DOHH2 (cell line): ENCODE measurements around the gene XRCC1.
"Not testable (repeated sequence)": the region's sequence is repeated elsewhere in the genome, so short reads cannot be mapped to it uniquely, and the experiment has no call there.

Experiments used
- H3F3A ChIP-seq: fragments of 200-600 bp; sonication (generic), shearing (Covaris generic); 2 replicates; pipeline ENCODE4 v1.6.0; 2016; ENCODE audit warnings: antibody characterized with exemption, mild to moderate bottlenecking; ENCODE audit not compliant: control insufficient read depth, insufficient read depth
- H3K27ac ChIP-seq: fragments of 200-600 bp; sonication (generic); 2 replicates; pipeline ENCODE4 v1.5.1; 2014; ENCODE audit warnings: low read depth, mild to moderate bottlenecking, low read length, moderate library complexity
- H3K27me3 ChIP-seq: fragments of 200-600 bp; sonication (generic); 2 replicates; pipeline ENCODE4 v1.6.1; 2014; ENCODE audit warnings: mild to moderate bottlenecking, low read length, mixed read lengths; ENCODE audit not compliant: control insufficient read depth
- H3K36me3 ChIP-seq: fragments of 200-600 bp; sonication (generic); 2 replicates; pipeline ENCODE4 v1.6.1; 2014; ENCODE audit warnings: mild to moderate bottlenecking, low read length, moderate library complexity, mixed read lengths; ENCODE audit not compliant: control insufficient read depth
- H3K4me1 ChIP-seq: fragments of 200-600 bp; sonication (generic); 2 replicates; pipeline ENCODE4 v1.6.1; 2014; ENCODE audit warnings: mild to moderate bottlenecking, low read length, mixed read lengths; ENCODE audit not compliant: control insufficient read depth
- H3K4me2 ChIP-seq: fragments of 200-600 bp; sonication (generic); 2 replicates; pipeline ENCODE4 v1.6.0; 2014; ENCODE audit warnings: mild to moderate bottlenecking, low read length, moderate library complexity
- H3K4me3 ChIP-seq: fragments of 200-600 bp; sonication (generic); 2 replicates; pipeline ENCODE4 v1.5.1; 2014; ENCODE audit warnings: mild to moderate bottlenecking, low read length, mixed read lengths
- H3K79me2 ChIP-seq: fragments of 200-600 bp; sonication (generic); 2 replicates; pipeline ENCODE4 v1.6.1; 2014; ENCODE audit warnings: mild to moderate bottlenecking, low read length, mixed read lengths; ENCODE audit not compliant: control insufficient read depth
- H3K9me2 ChIP-seq: fragments of 200-600 bp; sonication (generic); replicated peaks from 2 replicates; pipeline ENCODE4 v1.6.1; 2014; ENCODE audit warnings: mild to moderate bottlenecking, low read length, mixed read lengths; ENCODE audit not compliant: control insufficient read depth
- H3K9me3 ChIP-seq: fragments of 200-600 bp; sonication (generic); 2 replicates; pipeline ENCODE4 v1.6.1; 2014; ENCODE audit warnings: antibody characterized with exemption, low read length, mixed read lengths; ENCODE audit not compliant: control insufficient read depth, insufficient read depth
- H4K20me1 ChIP-seq: fragments of 200-600 bp; sonication (generic); 2 replicates; pipeline ENCODE4 v1.6.0; 2014; ENCODE audit warnings: low read depth, mild to moderate bottlenecking, antibody characterized with exemption, low read length, moderate library complexity; ENCODE audit not compliant: control insufficient read depth, insufficient read depth
- EZH2phosphoT487 ChIP-seq: fragments of 200-600 bp; sonication (generic); IDR thresholded peaks from 2 replicates; pipeline ENCODE4 v1.6.1; 2017; ENCODE audit warnings: borderline replicate concordance, mild to moderate bottlenecking, antibody characterized with exemption, low read length, moderate library complexity, mixed read lengths
- TF ChIP-seq, protein P1 (sequence below): fragments of 200-600 bp; sonication (generic); IDR thresholded peaks from one replicate; pipeline ENCODE4 v1.5.1; 2014; ENCODE audit warnings: antibody characterized with exemption, mild to moderate bottlenecking, low read depth, low read length; ENCODE audit not compliant: poor library complexity, severe bottlenecking

The XRCC1 gene

DNA sequence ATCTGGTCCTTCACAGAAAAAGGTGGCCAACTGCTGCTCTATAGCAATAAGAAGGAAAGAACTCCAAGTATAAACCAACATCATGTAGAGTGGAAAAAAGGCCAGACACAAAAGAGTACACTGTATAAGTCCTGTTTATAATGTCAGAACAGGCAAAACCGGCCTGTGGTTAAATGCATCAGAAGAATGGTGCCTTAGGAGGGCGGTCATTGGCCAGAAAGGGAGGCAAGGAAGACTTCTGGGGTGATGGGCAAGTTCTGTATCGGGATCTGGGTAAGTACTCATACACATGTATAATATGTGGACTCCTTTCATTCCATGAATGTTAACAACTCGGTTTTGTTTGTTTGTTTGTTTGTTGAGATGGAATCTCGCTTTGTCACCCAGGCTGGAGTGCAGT lies 52.4 kb downstream of the XRCC1 start:
- peaks cover 13% of the 10 kb centered on the region for H3F3A ChIP-seq
- H3K79me2 ChIP-seq: no peaks in the 10 kb centered on the region

DNA sequence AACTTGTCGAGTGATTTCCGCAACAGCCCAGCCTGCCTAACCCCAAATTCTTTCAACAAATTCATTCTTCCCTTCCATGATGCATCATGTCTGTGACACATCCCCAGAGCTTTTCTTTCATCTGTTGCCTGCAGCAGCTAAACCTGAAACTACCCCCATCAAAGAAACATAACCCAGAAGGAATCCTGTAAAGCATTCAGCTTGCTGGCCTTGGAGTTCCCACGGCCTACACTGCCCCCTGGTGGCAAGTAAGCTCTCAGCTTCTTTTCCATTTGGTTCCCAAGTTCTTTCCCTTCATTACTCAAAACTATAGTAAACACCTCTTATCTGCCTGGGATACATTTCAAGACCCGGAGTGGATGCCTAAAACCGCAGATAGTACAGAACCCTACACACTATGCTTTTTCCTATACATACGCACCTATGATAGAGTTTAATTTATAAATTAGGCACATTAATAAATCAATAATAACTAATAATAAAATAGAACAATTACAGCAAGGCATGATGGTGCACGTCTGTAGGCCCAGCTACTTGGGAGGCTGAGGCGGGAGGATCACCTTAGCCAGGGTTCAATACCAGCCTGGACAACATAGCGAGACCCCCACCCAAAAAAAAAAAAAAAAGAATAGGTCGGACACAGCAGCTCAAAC lies 55.8 kb downstream of the XRCC1 start:
- Histone ChIP-seq H3K4me1 (peaks cover 19% of the 10 kb centered on the region), H3K9me3 (no peaks in the 10 kb centered on the region), H3K9me2 (no peaks in the 10 kb centered on the region), H3K79me2 (no peaks in the 10 kb centered on the region), H3K4me2 (peak overlapping the region; percentile 20), H3K27ac (no peak overlapping the region), H3K36me3 (no peaks in the 10 kb centered on the region), H3F3A (peaks cover 8% of the 10 kb centered on the region; the same call in 1 of the 2 replicates), H3K4me3 (no peak overlapping the region), H3K27me3 (no peaks in the 10 kb centered on the region), H4K20me1 (no peaks in the 10 kb centered on the region)
- TF ChIP-seq, protein P1, sequence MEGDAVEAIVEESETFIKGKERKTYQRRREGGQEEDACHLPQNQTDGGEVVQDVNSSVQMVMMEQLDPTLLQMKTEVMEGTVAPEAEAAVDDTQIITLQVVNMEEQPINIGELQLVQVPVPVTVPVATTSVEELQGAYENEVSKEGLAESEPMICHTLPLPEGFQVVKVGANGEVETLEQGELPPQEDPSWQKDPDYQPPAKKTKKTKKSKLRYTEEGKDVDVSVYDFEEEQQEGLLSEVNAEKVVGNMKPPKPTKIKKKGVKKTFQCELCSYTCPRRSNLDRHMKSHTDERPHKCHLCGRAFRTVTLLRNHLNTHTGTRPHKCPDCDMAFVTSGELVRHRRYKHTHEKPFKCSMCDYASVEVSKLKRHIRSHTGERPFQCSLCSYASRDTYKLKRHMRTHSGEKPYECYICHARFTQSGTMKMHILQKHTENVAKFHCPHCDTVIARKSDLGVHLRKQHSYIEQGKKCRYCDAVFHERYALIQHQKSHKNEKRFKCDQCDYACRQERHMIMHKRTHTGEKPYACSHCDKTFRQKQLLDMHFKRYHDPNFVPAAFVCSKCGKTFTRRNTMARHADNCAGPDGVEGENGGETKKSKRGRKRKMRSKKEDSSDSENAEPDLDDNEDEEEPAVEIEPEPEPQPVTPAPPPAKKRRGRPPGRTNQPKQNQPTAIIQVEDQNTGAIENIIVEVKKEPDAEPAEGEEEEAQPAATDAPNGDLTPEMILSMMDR: peak; percentile 84
- TF ChIP-seq EZH2phosphoT487: no peak

More for the DNA sequence above, 52.4 kb downstream of the XRCC1 start:
- peaks cover 19% of the 10 kb centered on the region for H3K27me3 ChIP-seq
- no peak for TF ChIP-seq EZH2phosphoT487
- TF ChIP-seq, protein P1: no peak
- H3K9me3 ChIP-seq: no peaks in the 10 kb centered on the region
- no peak overlapping the region for H3K27ac ChIP-seq
- H3K9me2 ChIP-seq: no peaks in the 10 kb centered on the region
- H3K4me1 ChIP-seq: peaks cover 43% of the 10 kb centered on the region
- H3K4me2 ChIP-seq: no peak overlapping the region
- H3K4me3 ChIP-seq: no peak overlapping the region
- no peaks in the 10 kb centered on the region for H4K20me1 ChIP-seq
- H3K36me3 ChIP-seq: no peaks in the 10 kb centered on the region

DNA sequence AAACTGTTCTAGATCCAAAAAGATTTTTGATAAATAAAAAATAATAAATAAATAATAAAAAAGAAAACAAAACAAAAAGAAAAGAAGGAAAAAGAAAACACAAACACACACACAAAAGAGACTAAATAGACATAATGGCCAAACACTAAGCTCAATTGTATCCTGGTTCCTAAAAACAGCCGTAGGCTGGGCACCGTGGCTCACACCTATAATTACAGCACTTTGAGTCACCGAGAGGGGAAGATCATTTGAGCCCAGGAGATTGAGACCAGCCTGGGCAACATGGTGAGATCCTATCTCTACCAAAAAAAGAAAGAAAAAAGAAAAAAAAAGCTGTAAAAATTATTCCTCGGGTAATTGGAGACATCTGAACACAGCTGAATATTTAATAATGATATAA lies 57.3 kb downstream of the XRCC1 start:
- no peaks in the 10 kb centered on the region for H3K9me2 ChIP-seq
- no peaks in the 10 kb centered on the region for H3K79me2 ChIP-seq
- H3K27me3 ChIP-seq: no peaks in the 10 kb centered on the region
- no peak overlapping the region for H3K27ac ChIP-seq
- TF ChIP-seq, protein P1: no peak
- TF ChIP-seq EZH2phosphoT487: no peak
- H3K9me3 ChIP-seq: no peaks in the 10 kb centered on the region
- no peaks in the 10 kb centered on the region for H3K36me3 ChIP-seq
- no peaks in the 10 kb centered on the region for H4K20me1 ChIP-seq
- H3K4me1 ChIP-seq: peaks cover 19% of the 10 kb centered on the region
- H3K4me2 ChIP-seq: peak overlapping the region; percentile 20
- H3K4me3 ChIP-seq: peak overlapping the region; percentile 19; the same call in 1 of the 2 replicates
- H3F3A ChIP-seq: peaks cover 8% of the 10 kb centered on the region; the same call in 1 of the 2 replicates

DNA sequence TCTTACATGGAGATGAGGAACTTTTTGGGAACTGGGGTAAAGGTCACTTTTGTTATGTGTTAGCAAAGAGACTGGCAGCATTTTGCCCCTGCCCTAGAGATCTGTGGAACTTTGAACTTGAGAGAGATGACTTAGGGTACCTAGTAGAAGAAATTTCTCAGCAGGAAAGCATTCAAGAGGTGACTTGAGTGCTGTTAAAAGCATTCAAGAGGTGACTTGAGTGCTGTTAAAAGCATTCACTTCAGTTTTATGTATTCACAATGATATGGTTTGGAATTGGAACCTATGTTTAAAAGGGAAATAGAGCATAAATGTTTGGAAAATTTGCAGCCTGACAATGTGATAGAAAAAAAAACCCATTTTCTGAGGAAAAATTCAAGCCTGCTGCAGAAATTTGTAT lies 62.9 kb downstream of the XRCC1 start:
- not testable (repeated sequence) for H3K4me2 ChIP-seq, H3K27ac ChIP-seq, H3F3A ChIP-seq, H3K9me3 ChIP-seq, H3K79me2 ChIP-seq, H3K9me2 ChIP-seq, H3K36me3 ChIP-seq, H3K4me1 ChIP-seq, H4K20me1 ChIP-seq, H3K27me3 ChIP-seq, H3K4me3 ChIP-seq
